HEK293 (cell line): Measurements from ENCODE around the gene RBMS3.

ENCODE experiments used
- OSR2 ChIP-seq: fragments of 450-650 bp; formaldehyde crosslinking; IDR thresholded peaks from 2 replicates; pipeline ENCODE4 v1.5.1; 2016; ENCODE audit warnings: missing biosample characterization, missing genetic modification characterization
- PRDM1 ChIP-seq: fragments of 450-650 bp; formaldehyde crosslinking; IDR thresholded peaks from 2 replicates; pipeline ENCODE4; 2016; ENCODE audit warnings: missing biosample characterization, missing genetic modification characterization
- SP7 ChIP-seq: fragments of 450-650 bp; formaldehyde crosslinking; IDR thresholded peaks from 2 replicates; pipeline ENCODE4 v1.5.1; 2016; ENCODE audit warnings: missing biosample characterization, missing genetic modification characterization
- ZBTB17 ChIP-seq: fragments of 450-650 bp; formaldehyde crosslinking; IDR thresholded peaks from 2 replicates; pipeline ENCODE4 v1.5.1; 2016; ENCODE audit warnings: missing biosample characterization, missing genetic modification characterization
- ZEB2 ChIP-seq: fragments of 450-650 bp; formaldehyde crosslinking; IDR thresholded peaks from 2 replicates; pipeline ENCODE4 v1.5.1; 2016; ENCODE audit warnings: missing biosample characterization, missing genetic modification characterization
- ZNF214 ChIP-seq: fragments of 450-650 bp; formaldehyde crosslinking; IDR thresholded peaks from 2 replicates; pipeline ENCODE4 v1.5.1; 2017; ENCODE audit warnings: missing biosample characterization, mild to moderate bottlenecking, missing genetic modification characterization, borderline replicate concordance
- ZNF266 ChIP-seq: fragments of 450-650 bp; formaldehyde crosslinking; IDR thresholded peaks from 2 replicates; pipeline ENCODE4 v1.5.1; 2016; ENCODE audit warnings: missing biosample characterization, missing genetic modification characterization, low read depth
- ZNF274 ChIP-seq, 2 experiments: fragments of 200-500 bp in 1 of 2; fragments of 450-650 bp in 1 of 2; sonication (Bioruptor generic) in 1 of 2; formaldehyde crosslinking in 1 of 2; IDR thresholded peaks; 2 replicates each; pipeline versions ENCODE4 v1.5.1 to v1.6.1; 2014 to 2016; ENCODE audit warnings: borderline replicate concordance in 1 of 2, inconsistent platforms in 1 of 2, low read length in 1 of 2, missing biosample characterization in 1 of 2, missing genetic modification characterization in 1 of 2
- ZNF626 ChIP-seq: fragments of 450-650 bp; sonication (Bioruptor Pico); formaldehyde crosslinking; IDR thresholded peaks from 2 replicates; pipeline ENCODE4 v1.5.1; 2018; ENCODE audit warnings: missing biosample characterization, missing genetic modification characterization, inconsistent platforms
- ZNF843 ChIP-seq: fragments of 450-650 bp; formaldehyde crosslinking; IDR thresholded peaks from 2 replicates; pipeline ENCODE4 v1.5.1; 2016; ENCODE audit warnings: missing biosample characterization, missing genetic modification characterization
- TF ChIP-seq, protein P1 (sequence below): fragments of 450-650 bp; formaldehyde crosslinking; IDR thresholded peaks from 2 replicates; pipeline ENCODE4 v1.5.0; 2017; ENCODE audit warnings: missing biosample characterization, missing genetic modification characterization, borderline replicate concordance
- TF ChIP-seq, protein P2 (sequence below): fragments of 450-650 bp; formaldehyde crosslinking; IDR thresholded peaks from 2 replicates; pipeline ENCODE4 v1.5.1; 2016; ENCODE audit warnings: missing biosample characterization, missing genetic modification characterization, low read depth
- TF ChIP-seq, protein P3 (sequence below): fragments of 450-650 bp; formaldehyde crosslinking; IDR thresholded peaks from 2 replicates; pipeline ENCODE4 v1.5.1; 2016; ENCODE audit warnings: missing biosample characterization, missing genetic modification characterization
- TF ChIP-seq, protein P4 (sequence below): fragments of 450-650 bp; formaldehyde crosslinking; conservative IDR thresholded peaks from 2 replicates; pipeline ENCODE4 v1.5.1; 2016; ENCODE audit warnings: low read depth, missing biosample characterization, missing genetic modification characterization
- TF ChIP-seq, protein P5 (sequence below): fragments of 450-650 bp; formaldehyde crosslinking; IDR thresholded peaks from 2 replicates; pipeline ENCODE4 v1.5.1; 2017; ENCODE audit warnings: missing biosample characterization, mild to moderate bottlenecking, missing genetic modification characterization, moderate library complexity

The RBMS3 gene

DNA sequence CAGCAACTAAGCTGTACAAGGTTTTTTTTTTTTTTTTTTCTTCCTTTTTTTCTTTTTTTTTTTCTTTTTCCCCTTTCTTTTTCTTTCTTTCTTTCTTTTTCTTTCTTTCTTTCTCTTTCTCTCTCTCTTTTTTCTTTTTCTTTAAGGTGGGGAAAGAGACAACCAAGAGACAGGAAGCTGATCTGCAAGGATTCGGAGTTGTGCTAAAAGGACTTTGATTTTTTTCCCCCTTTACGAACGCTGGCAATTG lies 148 bp downstream of the RBMS3 start (continued):
- no peak for TF ChIP-seq ZNF626
- 0 out of 2 replicates have a peak, but pooled peaks have one; percentile 12 for TF ChIP-seq ZEB2 (tag by site-specific recombination)
- TF ChIP-seq ZNF274 (IDR thresholded peaks at IDR 0.05; ENCODE audit: low read length) = no peak
- no peak for TF ChIP-seq ZNF274 (tag by site-specific recombination; IDR thresholded peaks at IDR 0.05; ENCODE audit: borderline replicate concordance)
- TF ChIP-seq, protein P1, sequence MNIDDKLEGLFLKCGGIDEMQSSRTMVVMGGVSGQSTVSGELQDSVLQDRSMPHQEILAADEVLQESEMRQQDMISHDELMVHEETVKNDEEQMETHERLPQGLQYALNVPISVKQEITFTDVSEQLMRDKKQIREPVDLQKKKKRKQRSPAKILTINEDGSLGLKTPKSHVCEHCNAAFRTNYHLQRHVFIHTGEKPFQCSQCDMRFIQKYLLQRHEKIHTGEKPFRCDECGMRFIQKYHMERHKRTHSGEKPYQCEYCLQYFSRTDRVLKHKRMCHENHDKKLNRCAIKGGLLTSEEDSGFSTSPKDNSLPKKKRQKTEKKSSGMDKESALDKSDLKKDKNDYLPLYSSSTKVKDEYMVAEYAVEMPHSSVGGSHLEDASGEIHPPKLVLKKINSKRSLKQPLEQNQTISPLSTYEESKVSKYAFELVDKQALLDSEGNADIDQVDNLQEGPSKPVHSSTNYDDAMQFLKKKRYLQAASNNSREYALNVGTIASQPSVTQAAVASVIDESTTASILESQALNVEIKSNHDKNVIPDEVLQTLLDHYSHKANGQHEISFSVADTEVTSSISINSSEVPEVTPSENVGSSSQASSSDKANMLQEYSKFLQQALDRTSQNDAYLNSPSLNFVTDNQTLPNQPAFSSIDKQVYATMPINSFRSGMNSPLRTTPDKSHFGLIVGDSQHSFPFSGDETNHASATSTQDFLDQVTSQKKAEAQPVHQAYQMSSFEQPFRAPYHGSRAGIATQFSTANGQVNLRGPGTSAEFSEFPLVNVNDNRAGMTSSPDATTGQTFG = no peak
- no peak for TF ChIP-seq ZNF214
- TF ChIP-seq PRDM1 (tag by site-specific recombination) = 0 out of 2 replicates have a peak, but pooled peaks have one; percentile 23
- no peak for TF ChIP-seq ZNF266 (tag by site-specific recombination)
- TF ChIP-seq ZBTB17 (tag by site-specific recombination) = peak; percentile 74
- no peak for TF ChIP-seq ZNF843 (tag by site-specific recombination)
- TF ChIP-seq, protein P2, sequence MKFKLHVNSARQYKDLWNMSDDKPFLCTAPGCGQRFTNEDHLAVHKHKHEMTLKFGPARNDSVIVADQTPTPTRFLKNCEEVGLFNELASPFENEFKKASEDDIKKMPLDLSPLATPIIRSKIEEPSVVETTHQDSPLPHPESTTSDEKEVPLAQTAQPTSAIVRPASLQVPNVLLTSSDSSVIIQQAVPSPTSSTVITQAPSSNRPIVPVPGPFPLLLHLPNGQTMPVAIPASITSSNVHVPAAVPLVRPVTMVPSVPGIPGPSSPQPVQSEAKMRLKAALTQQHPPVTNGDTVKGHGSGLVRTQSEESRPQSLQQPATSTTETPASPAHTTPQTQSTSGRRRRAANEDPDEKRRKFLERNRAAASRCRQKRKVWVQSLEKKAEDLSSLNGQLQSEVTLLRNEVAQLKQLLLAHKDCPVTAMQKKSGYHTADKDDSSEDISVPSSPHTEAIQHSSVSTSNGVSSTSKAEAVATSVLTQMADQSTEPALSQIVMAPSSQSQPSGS (tag by site-specific recombination) = no peak
- TF ChIP-seq, protein P3, sequence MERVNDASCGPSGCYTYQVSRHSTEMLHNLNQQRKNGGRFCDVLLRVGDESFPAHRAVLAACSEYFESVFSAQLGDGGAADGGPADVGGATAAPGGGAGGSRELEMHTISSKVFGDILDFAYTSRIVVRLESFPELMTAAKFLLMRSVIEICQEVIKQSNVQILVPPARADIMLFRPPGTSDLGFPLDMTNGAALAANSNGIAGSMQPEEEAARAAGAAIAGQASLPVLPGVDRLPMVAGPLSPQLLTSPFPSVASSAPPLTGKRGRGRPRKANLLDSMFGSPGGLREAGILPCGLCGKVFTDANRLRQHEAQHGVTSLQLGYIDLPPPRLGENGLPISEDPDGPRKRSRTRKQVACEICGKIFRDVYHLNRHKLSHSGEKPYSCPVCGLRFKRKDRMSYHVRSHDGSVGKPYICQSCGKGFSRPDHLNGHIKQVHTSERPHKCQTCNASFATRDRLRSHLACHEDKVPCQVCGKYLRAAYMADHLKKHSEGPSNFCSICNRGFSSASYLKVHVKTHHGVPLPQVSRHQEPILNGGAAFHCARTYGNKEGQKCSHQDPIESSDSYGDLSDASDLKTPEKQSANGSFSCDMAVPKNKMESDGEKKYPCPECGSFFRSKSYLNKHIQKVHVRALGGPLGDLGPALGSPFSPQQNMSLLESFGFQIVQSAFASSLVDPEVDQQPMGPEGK (tag by site-specific recombination) = 0 out of 2 replicates have a peak, but pooled peaks have one; percentile 7
- TF ChIP-seq, protein P4, sequence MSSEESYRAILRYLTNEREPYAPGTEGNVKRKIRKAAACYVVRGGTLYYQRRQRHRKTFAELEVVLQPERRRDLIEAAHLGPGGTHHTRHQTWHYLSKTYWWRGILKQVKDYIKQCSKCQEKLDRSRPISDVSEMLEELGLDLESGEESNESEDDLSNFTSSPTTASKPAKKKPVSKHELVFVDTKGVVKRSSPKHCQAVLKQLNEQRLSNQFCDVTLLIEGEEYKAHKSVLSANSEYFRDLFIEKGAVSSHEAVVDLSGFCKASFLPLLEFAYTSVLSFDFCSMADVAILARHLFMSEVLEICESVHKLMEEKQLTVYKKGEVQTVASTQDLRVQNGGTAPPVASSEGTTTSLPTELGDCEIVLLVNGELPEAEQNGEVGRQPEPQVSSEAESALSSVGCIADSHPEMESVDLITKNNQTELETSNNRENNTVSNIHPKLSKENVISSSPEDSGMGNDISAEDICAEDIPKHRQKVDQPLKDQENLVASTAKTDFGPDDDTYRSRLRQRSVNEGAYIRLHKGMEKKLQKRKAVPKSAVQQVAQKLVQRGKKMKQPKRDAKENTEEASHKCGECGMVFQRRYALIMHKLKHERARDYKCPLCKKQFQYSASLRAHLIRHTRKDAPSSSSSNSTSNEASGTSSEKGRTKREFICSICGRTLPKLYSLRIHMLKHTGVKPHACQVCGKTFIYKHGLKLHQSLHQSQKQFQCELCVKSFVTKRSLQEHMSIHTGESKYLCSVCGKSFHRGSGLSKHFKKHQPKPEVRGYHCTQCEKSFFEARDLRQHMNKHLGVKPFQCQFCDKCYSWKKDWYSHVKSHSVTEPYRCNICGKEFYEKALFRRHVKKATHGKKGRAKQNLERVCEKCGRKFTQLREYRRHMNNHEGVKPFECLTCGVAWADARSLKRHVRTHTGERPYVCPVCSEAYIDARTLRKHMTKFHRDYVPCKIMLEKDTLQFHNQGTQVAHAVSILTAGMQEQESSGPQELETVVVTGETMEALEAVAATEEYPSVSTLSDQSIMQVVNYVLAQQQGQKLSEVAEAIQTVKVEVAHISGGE (tag by site-specific recombination) = peak; percentile 58
- TF ChIP-seq, protein P5, sequence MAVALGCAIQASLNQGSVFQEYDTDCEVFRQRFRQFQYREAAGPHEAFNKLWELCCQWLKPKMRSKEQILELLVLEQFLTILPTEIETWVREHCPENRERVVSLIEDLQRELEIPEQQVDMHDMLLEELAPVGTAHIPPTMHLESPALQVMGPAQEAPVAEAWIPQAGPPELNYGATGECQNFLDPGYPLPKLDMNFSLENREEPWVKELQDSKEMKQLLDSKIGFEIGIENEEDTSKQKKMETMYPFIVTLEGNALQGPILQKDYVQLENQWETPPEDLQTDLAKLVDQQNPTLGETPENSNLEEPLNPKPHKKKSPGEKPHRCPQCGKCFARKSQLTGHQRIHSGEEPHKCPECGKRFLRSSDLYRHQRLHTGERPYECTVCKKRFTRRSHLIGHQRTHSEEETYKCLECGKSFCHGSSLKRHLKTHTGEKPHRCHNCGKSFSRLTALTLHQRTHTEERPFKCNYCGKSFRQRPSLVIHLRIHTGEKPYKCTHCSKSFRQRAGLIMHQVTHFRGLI (tag by site-specific recombination) = no peak
- 0 out of 2 replicates have a peak, but pooled peaks have one; percentile 7 for TF ChIP-seq SP7 (tag by site-specific recombination)
- no peak for TF ChIP-seq OSR2 (tag by site-specific recombination)
